ENCODE data around the gene RBM19. TPM values are rescaled to one million over a fixed set of nuclear protein-coding genes. Genes with fewer than 3 reads are reported as not detected.
"Not testable (repeated sequence)": the region's sequence is repeated elsewhere in the genome, so short reads cannot be mapped to it uniquely, and the experiment has no call there.

Gene RBM19
- total and polyA plus RNA-seq, 4 donors: 7.9 to 18.7 (median 9.0) TPM

DNA sequence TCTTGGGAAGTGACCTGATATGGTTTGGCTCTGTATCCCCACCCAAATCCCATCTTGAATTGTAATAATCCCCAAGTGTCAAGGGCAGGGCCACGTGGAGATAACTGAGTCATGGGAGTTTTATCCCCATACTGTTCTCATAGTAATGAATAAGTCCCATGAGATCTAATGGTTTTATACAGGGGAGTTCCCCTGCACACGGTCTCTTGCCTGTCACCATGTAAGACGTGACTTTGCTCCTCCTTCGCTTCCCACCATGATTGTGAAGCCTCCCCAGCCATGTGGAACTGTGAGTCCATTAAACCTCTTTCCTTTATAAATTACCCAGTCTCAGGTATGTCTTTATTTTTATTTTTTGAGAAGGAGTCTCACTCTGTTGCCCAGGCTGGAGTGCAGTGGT lies 26.6 kb upstream of the RBM19 start:
- H3K4me1 ChIP-seq (ENCODE audit: control insufficient read depth in 4 of 4, insufficient read depth in 4 of 4, low read length in 3 of 4); H3K27me3 ChIP-seq (ENCODE audit: control insufficient read depth in 4 of 4, insufficient read depth in 4 of 4, low read length in 3 of 4); H3K27ac ChIP-seq (ENCODE audit: low read depth in 1 of 2, low read length in 2 of 2); DNase-seq (ENCODE audit: low spot score); H3K36me3 ChIP-seq (ENCODE audit: control insufficient read depth in 4 of 4, insufficient read depth in 3 of 4, low read depth in 1 of 4, low read length in 3 of 4); H3K9me3 ChIP-seq (ENCODE audit: control insufficient read depth in 4 of 4, low read length in 3 of 4); H3K4me3 ChIP-seq (ENCODE audit: low read depth in 1 of 3, low read length in 3 of 3); H3K9ac ChIP-seq (ENCODE audit: low read depth in 1 of 2, low read length in 2 of 2): not testable (repeated sequence)
- WGBS: 82% methylated on average over 4 of the region's 4 CpGs

DNA sequence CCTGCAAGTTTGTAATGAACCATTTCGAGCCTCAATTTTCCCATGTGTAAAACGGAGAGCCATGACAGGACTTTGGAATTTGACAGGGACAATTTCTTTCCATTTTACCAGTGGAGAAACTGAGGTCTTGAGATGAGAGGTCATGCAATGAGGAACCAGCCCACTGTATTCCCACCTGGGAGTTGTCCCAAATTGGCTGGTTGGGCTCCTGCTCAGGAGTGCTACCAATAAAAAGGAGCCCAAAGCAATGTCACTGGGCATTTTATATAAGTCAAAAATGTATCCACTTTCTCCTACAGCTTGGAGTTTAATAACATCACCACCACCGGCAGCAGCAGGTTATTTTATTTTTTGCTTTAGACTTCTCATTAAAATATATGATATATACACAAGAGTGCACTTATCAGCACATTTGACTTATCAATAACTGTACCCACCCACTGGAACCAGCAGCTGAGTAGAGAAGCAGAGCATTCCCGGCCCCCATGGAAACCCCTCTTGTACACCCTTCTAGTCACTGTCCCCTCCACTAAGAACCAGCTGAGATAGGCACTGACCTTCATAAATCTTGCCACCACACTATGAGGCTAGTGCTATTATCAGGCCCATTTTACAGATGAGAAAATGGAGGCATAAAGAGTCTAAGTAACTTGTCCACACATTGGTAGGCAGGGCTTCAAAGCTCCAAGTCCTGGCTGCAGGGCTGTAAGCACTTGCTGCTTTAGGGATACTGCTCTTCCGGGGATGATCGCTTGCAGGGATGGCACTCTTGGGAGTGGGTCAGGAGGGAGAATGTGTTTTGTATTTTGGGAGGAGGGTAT lies 25.3 kb upstream of the RBM19 start:
- H3K36me3 ChIP-seq (ENCODE audit: control insufficient read depth in 4 of 4, insufficient read depth in 3 of 4, low read depth in 1 of 4, low read length in 3 of 4): no peaks in the 10 kb centered on the region
- H3K4me1 ChIP-seq (ENCODE audit: control insufficient read depth in 4 of 4, insufficient read depth in 4 of 4, low read length in 3 of 4): peaks cover 0 to 9% (median 2%) of the 10 kb centered on the region in 4 donors
- WGBS: 71% methylated on average over 6 of the region's 6 CpGs
- H3K27me3 ChIP-seq (ENCODE audit: control insufficient read depth in 4 of 4, insufficient read depth in 4 of 4, low read length in 3 of 4): no peaks in the 10 kb centered on the region
- H3K9me3 ChIP-seq (ENCODE audit: control insufficient read depth in 4 of 4, low read length in 3 of 4): no peaks in the 10 kb centered on the region
- no peak overlapping the region for H3K9ac ChIP-seq (ENCODE audit: low read depth in 1 of 2, low read length in 2 of 2)
- DNase-seq (ENCODE audit: low spot score): no peak
- H3K27ac ChIP-seq (ENCODE audit: low read depth in 1 of 2, low read length in 2 of 2): no peak overlapping the region
- TF ChIP-seq YY1 (IDR thresholded peaks at IDR 0.05) (no peak), NR2F2 (IDR thresholded peaks at IDR 0.05) (no peak)
- TF ChIP-seq, protein P1, sequence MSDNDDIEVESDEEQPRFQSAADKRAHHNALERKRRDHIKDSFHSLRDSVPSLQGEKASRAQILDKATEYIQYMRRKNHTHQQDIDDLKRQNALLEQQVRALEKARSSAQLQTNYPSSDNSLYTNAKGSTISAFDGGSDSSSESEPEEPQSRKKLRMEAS (IDR thresholded peaks at IDR 0.05): no peak
- no peak overlapping the region for H3K4me3 ChIP-seq (ENCODE audit: low read depth in 1 of 3, low read length in 3 of 3)

DNA sequence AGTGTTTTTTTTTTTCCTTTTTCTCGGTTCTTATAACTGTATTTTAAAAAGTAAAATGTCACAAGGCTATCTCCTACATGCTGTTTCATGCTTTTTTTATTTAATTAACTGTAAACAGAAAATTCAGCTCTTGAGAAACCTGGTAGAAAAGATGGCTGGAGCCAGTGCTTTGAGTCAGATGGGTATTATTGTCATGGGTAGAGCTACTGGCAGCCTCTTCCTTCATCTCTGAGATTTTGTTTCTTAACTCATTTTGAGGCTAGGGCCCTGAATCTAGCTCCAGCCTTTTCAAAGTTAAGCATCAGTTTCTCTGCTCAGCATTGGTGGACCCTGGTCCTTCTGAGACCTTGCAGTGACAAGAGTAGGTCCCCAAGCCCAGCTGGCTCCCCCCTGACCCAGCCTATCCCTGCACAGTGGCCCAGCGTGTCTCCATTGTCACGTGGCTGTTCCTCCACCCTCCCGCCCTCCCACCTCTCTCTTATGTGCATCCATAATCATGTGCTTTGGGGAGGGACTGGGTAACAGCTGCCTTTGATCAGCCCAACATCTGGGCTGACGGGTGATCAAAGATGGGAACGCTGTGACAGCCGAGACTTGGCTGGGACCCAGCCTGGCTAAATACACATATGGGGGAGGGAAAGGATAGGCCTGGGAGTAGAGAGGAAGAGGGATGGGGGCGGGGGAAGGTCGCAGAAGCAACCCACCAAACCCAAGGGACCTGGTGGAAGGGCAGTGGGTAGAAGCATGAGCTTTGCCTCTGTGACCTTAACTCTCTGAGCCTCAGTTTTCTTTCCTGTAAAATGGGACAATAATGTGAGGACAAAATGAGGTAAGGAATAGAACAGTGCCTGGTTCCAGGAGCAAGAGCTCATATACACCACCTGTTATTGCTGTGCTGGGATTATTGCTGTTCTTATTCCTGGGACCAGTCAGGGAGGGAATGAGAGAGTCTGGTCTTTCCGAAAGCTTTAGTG lies 24.4 kb upstream of the RBM19 start:
- no peaks in the 10 kb centered on the region for H3K9me3 ChIP-seq (ENCODE audit: control insufficient read depth in 4 of 4, low read length in 3 of 4)
- TF ChIP-seq, protein P2, sequence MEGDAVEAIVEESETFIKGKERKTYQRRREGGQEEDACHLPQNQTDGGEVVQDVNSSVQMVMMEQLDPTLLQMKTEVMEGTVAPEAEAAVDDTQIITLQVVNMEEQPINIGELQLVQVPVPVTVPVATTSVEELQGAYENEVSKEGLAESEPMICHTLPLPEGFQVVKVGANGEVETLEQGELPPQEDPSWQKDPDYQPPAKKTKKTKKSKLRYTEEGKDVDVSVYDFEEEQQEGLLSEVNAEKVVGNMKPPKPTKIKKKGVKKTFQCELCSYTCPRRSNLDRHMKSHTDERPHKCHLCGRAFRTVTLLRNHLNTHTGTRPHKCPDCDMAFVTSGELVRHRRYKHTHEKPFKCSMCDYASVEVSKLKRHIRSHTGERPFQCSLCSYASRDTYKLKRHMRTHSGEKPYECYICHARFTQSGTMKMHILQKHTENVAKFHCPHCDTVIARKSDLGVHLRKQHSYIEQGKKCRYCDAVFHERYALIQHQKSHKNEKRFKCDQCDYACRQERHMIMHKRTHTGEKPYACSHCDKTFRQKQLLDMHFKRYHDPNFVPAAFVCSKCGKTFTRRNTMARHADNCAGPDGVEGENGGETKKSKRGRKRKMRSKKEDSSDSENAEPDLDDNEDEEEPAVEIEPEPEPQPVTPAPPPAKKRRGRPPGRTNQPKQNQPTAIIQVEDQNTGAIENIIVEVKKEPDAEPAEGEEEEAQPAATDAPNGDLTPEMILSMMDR (IDR thresholded peaks at IDR 0.05; ENCODE audit: low read depth, low read length, missing input control): no peak
- WGBS: 42% methylated on average over 10 of the region's 10 CpGs
- DNase-seq (ENCODE audit: low spot score): no peak
- no peak overlapping the region for H3K27ac ChIP-seq (ENCODE audit: low read depth in 1 of 2, low read length in 2 of 2)
- H3K36me3 ChIP-seq (ENCODE audit: control insufficient read depth in 4 of 4, insufficient read depth in 3 of 4, low read depth in 1 of 4, low read length in 3 of 4): no peaks in the 10 kb centered on the region
- H3K4me1 ChIP-seq (ENCODE audit: control insufficient read depth in 4 of 4, insufficient read depth in 4 of 4, low read length in 3 of 4): peaks cover 0 to 9% (median 2%) of the 10 kb centered on the region in 4 donors
- H3K9ac ChIP-seq (ENCODE audit: low read depth in 1 of 2, low read length in 2 of 2): no peak overlapping the region
- no peaks in the 10 kb centered on the region for H3K27me3 ChIP-seq (ENCODE audit: control insufficient read depth in 4 of 4, insufficient read depth in 4 of 4, low read length in 3 of 4)
- H3K4me3 ChIP-seq (ENCODE audit: low read depth in 1 of 3, low read length in 3 of 3): no peak overlapping the region

DNA sequence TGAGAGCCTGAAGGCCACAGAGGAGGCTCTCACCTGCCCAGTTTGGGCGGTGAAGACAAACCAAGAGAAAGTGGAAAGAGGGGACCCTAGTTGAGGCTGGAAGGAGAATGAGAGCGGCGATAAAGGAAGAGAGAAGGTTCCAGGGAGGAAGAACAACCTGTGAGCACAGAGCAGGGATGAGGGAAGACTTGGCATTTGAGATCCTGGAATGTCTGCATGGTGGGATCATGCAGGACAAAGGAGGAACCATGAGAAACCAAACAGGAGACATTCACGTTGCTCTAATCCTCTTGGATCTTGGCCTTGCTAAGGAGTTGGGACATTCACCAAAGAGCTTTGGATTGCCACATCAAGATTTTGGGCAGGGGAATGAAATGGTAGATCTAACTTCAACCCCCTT lies 22.9 kb upstream of the RBM19 start:
- Histone ChIP-seq H3K4me3 (ENCODE audit: low read depth in 1 of 3, low read length in 3 of 3) (no peak overlapping the region), H3K27ac (ENCODE audit: low read depth in 1 of 2, low read length in 2 of 2) (no peak overlapping the region), H3K36me3 (ENCODE audit: control insufficient read depth in 4 of 4, insufficient read depth in 3 of 4, low read depth in 1 of 4, low read length in 3 of 4) (no peaks in the 10 kb centered on the region), H3K27me3 (ENCODE audit: control insufficient read depth in 4 of 4, insufficient read depth in 4 of 4, low read length in 3 of 4) (no peaks in the 10 kb centered on the region), H3K9ac (ENCODE audit: low read depth in 1 of 2, low read length in 2 of 2) (no peak overlapping the region), H3K4me1 (ENCODE audit: control insufficient read depth in 4 of 4, insufficient read depth in 4 of 4, low read length in 3 of 4) (peaks cover 0 to 9% (median 2%) of the 10 kb centered on the region in 4 donors), H3K9me3 (ENCODE audit: control insufficient read depth in 4 of 4, low read length in 3 of 4) (no peaks in the 10 kb centered on the region)
- DNase-seq (ENCODE audit: low spot score): no peak
- TF ChIP-seq RAD21 (IDR thresholded peaks at IDR 0.05) (no peak), YY1 (IDR thresholded peaks at IDR 0.05) (no peak), NR2F2 (IDR thresholded peaks at IDR 0.05) (no peak), TAF1 (conservative IDR thresholded peaks at IDR 0.05) (no peak), HNF4G (IDR thresholded peaks at IDR 0.05) (no peak), FOXA2 (IDR thresholded peaks at IDR 0.05) (no peak), GABPA (IDR thresholded peaks at IDR 0.05 in 1 of 2, conservative IDR thresholded peaks at IDR 0.05 in 1 of 2) (no peak)
- TF ChIP-seq, protein P2 (IDR thresholded peaks at IDR 0.05; ENCODE audit: low read depth, low read length, missing input control): no peak
- TF ChIP-seq, protein P3, sequence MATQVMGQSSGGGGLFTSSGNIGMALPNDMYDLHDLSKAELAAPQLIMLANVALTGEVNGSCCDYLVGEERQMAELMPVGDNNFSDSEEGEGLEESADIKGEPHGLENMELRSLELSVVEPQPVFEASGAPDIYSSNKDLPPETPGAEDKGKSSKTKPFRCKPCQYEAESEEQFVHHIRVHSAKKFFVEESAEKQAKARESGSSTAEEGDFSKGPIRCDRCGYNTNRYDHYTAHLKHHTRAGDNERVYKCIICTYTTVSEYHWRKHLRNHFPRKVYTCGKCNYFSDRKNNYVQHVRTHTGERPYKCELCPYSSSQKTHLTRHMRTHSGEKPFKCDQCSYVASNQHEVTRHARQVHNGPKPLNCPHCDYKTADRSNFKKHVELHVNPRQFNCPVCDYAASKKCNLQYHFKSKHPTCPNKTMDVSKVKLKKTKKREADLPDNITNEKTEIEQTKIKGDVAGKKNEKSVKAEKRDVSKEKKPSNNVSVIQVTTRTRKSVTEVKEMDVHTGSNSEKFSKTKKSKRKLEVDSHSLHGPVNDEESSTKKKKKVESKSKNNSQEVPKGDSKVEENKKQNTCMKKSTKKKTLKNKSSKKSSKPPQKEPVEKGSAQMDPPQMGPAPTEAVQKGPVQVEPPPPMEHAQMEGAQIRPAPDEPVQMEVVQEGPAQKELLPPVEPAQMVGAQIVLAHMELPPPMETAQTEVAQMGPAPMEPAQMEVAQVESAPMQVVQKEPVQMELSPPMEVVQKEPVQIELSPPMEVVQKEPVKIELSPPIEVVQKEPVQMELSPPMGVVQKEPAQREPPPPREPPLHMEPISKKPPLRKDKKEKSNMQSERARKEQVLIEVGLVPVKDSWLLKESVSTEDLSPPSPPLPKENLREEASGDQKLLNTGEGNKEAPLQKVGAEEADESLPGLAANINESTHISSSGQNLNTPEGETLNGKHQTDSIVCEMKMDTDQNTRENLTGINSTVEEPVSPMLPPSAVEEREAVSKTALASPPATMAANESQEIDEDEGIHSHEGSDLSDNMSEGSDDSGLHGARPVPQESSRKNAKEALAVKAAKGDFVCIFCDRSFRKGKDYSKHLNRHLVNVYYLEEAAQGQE (IDR thresholded peaks at IDR 0.05): no peak
- 90% methylated on average over 4 of the region's 4 CpGs for WGBS
